ENCODE results near the gene ELANE.
"Not testable (repeated sequence)": the region's sequence is repeated elsewhere in the genome, so short reads cannot be mapped to it uniquely, and the experiment has no call there.

- not testable (repeated sequence) for TF ChIP-seq POLR2A (IDR thresholded peaks at IDR 0.05; ENCODE audit: low read depth, low read length); SPI1 (IDR thresholded peaks at IDR 0.05; ENCODE audit: low read depth, low read length); POLR2AphosphoS5 (IDR thresholded peaks at IDR 0.05; ENCODE audit: low read depth, low read length); PAX5 (IDR thresholded peaks at IDR 0.05; ENCODE audit: insufficient read depth, low read length, severe bottlenecking); POU2F2 (IDR thresholded peaks at IDR 0.05; ENCODE audit: low read depth, low read length); TAF1 (IDR thresholded peaks at IDR 0.05; ENCODE audit: low read depth, low read length)
These were observed 26.0 kb downstream of the ELANE start for GRCh38 chr19:877992-878660.

Measured in GM12891 (cell line).